DMS 273 treated with DMSO at 0.1 percent for 48 hours (cell line): Measurements from ENCODE around the gene PTGES.
A peak's percentile ranks its signal among the peaks of the same experiment; 100 is the strongest.

ENCODE experiments used
- DNase-seq: peaks from one replicate; lab custom pipeline; 2025; lab: John Stamatoyannopoulos, UW

The PTGES gene

DNA sequence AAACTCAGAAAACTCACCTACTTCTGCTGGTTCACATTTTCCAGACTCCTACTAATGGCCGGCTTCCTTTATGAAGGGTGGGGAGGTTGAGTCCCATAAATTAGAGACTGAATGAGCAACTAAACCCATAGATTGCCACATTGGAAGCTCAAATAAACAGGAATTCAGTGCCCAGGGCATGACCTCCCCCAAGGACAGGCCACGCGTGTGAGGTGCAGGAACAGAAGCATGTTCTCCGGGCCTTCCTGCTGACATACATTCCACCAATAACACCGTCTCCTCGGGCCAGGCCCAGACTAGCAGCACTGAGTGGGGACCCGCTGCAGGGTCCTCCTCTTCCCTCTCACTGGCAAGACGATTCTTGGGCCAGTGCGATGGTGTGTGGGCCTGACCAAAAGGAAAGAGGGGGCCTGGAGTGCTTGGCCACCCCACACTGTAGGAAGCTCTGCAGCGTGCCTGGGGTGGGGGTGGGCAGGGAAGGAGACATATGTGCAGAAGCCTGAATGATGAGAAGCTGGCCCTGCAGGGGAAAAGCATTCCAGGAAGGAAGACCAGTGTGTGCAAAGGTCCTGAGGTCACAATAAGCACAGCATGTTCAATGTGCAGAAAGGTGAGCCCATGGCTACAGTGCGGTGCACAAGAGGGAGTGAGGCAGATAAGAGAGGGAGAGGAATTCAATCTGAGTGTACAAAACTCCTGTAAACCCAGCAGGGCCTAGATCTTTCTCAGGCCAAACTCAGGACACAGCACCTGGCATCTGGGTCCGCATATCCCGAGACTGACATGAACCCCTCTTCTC is 12.0 kb downstream of the PTGES start:
- DNase-seq = no peak

DNA sequence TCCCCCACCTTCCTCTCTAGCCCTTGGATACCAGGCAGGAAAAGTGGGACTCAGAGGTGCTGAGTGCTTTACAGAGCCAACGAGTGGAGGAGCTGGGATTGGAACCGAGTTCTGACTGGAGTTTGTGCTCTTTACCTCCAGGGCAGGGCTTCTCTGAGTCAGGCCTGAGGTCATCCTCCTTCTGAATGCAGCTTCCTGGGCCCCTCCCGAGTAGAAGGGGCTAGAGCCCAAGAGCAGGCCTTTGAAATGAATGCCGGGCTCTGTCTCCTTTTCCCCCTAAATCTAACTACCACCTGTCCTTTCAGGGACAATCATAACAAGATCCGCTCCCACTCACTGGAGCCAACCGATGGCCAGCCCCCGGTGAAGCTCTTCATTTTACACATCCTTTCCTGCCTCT is 12.7 kb downstream of the PTGES start:
- no peak for DNase-seq

DNA sequence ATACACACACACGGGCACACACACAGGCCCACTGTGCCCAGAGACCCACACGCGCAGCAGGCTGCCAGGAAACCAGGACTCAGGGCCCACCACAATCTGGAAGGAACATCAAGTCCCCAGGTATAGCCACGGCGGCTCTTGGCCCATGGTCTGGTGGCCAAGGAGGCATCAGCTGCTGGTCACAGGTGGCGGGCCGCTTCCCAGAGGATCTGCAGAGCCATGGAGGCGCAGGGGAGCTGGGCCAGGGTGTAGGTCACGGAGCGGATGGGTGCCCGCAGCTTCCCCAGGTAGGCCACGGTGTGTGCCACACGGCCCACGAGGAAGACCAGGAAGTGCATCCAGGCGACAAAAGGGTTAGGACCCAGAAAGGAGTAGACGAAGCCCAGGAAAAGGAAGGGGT is 13.4 kb downstream of the PTGES start:
- no peak for DNase-seq

DNA sequence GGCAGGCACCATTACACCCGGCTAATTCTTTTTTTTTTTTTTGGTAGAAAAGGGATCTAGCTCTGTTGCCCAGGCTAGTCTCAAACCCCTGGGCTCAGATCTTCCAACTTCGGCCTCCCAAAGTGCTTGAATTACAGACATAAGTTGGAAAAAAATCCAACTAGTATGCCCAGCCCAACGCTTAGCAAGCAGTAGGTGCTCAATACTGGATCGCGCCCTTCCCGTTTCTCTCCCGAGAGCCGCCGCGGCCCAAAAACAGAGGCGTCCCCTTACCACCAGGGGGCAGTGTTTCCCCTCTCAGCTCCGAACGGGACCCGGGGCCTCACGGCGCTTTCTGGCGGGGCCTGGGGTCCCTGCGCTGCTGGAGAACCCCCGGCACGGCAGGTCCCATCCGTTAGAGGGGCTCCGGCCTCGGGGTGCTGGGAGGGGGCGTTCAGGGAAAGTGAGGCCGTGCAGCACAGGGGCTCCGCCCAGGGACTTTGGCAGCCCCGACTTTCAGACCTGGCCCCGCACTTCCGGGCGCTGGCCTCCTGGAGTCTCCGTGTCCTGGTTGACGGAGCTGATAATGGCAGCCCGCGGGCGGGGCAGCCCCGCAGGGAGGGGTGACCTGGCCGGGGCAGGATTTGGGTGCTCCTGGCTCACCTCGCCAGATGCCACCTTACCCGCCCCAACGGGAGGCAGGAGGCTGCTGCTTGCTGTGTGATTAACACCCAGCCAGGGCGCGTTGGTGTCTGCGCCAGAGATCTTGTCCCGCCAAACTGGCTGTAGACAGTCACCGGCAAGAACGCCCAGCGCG is 15.2 kb downstream of the PTGES start:
- DNase-seq = peak; percentile 25

DNA sequence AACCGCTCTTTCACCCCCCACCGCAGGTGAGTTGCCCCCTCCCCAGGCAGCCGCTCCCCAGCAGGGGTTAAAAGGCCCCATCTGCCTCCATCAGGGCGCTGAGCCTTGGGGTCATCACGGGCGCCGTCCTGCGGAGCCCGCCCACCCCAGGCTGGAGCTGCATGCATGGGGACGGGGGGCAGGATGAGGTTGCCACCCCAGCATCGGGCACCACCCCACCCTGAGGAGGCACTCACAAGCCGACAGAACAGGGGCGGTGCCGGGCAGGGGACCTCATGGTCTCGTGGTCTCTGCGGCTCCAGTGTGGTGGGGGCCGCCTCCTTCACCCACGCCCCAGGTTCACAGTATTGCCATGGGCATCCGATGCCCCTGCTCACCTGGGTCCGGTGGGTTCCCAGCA is 16.5 kb downstream of the PTGES start:
- no peak for DNase-seq

DNA sequence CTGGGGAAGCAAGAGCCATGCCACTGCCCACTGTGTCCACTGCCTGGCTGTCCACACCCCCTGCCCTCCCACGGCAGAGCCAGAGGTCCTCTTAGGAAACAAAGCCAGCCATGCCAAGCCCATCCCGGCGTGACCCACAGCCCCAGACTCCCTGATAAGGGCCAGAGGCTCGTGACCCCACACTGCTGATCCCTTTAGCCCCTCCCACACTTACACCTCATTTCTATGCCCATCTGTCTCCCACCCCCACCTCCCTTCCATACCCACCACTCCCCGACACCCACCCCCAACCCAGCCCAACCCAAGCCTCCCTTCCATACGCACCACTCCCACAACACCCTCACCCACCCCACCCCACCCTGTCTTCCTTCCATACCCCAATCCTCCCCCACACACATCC is 17.3 kb downstream of the PTGES start:
- DNase-seq = no peak

DNA sequence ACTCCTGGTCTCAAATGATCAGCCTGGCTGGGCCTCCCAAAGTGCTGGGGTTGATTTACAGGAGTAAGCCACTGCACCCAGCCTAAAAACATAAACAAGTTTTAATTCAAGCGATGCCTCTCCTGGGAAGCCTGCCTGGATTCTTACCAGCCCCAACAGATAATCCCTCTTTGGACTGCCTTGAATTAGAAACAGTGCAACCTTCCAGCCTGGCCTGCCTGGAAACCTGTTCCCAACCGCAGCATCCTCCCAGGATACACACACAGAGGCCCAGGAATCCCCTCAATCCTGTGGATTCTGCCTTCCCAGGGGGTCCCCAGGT is 19.2 kb downstream of the PTGES start:
- no peak for DNase-seq

DNA sequence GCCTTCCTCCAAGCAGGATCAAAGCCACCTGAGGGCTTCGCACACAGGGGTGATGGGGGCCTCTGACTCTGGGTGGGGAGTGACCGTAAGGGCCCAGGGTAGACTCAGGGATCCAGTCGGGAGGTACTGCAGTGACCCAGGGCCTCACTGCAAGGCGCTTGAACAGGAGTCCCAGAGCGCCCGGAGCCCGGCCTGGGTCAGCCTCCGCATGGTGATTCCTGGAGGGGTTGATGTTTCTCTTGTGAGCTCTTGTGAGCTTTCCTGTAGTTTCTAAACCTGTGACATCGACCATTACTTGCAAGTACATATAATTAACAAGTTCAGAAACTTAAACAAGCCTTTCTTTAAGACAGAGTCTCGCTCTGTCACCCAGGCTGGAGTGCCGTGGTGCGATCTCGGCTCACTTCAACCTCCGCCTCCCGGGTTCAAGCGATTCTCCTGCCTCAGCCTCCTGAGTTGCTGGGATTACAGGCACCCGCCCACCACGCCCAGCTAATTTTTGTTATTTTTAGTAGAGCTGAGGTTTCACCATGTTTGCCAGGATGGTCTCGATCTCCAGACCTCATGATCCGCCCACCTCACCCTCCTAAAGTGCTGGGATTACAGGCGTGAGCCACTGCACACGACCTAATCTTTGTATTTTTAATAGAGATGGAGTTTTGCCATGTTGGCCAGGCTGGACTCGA is 19.8 kb downstream of the PTGES start:
- no peak for DNase-seq

DNA sequence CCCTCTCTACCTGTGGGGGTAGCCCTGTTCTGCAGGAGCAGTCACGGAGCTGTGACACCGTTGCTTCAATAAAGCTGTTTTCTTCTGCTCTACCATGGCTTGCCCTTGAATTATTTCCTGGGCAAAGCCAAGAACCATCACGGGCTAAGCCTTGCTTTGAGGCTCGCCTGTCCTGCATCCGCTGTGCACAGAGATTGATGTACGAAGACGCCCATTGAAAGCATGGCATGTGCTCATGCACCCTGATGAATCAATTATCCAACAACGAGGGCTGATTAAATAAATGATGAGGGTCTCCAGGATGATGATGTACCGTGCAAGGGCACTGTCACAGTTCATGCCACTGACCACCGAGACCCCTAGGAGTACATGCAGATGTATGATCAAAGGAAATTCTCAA is 20.7 kb downstream of the PTGES start:
- DNase-seq = no peak

DNA sequence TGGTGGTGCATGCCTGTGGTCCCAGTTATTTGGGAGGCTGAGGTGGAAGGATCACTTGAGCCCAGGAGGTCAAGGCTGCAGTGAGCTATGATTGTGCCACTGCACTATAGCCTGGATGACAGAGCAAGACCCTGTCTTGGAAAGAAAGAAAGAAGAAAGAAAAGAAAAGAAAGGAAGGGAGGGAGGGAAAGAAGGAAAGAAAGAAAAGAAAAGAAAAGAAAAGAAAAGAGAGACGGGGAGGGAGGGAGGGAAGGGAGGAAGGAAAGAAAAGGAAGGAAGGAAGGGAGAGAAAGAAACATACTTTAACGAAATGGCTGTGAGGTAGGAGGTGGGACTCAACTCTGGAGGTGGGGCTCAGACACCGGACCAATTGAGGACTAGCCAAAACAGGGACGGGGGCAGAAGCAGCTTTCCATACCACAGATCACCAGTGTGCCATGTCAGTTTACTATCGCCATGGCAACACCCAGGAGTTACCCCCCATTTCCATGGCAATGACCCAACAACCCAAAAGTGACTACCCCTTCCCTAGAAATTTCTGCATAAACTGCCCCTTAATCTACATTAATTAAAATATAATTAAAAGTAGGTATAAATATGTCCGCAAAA is 21.3 kb downstream of the PTGES start:
- DNase-seq = no peak

DNA sequence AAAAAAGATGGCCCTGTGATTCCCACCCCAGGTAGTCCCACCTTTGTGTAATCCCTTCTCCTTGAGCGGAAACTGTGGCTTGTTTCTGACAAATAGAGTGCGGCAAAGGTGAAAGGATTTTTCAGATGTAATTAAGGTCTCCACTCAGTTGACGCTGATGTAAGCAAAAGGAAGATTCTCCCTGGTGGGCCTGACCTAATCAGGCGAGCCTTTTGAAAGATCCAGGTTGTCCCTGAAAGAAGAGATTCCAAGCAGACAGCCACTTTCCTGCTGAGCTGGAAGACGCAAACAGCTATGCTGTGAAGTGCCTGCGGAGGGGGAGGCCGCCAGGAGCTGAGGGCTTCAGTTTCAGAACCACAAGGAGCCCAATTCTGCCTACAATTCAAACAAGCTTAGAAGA is 24.1 kb downstream of the PTGES start:
- no peak for DNase-seq

DNA sequence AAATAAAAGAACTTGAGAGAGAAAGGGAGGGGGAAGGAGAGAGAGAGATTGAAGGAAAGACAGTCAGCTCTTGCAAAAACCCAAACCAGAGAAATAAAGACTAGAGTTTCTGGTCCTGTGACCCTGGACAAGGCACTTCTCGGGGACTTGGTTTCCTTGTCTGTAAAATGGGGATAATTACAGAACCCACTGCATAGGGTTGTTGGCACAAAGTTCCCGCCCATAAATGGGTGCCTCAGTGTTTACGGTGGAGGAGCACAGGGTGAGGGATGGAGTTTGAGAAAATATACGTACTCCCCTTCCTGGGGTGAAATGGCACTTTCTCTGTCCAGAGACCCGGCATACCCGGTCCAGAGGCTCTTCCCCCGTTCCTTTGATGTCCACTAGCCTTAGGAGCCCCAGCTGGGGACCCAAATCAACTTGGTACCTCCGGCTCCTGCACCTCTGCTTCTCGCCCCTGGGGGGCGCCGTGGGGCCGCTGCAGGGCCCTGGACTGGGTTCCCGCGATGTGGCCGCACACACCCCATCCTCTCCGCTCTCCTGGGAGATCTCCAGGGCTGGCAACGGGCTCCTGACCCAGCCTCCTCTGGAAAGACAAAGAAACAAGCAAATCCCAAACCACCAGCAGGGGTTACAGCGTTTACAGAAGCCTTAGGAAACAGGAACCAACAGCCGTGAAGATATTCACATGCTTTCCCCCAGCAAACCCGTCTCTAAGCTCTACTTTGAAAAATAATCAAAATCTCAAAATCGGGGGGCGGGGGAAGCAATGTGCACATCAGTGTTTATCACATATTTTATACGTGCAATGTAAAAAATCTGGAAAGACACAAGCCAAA is 26.3 kb downstream of the PTGES start:
- peak; percentile 22 for DNase-seq

DNA sequence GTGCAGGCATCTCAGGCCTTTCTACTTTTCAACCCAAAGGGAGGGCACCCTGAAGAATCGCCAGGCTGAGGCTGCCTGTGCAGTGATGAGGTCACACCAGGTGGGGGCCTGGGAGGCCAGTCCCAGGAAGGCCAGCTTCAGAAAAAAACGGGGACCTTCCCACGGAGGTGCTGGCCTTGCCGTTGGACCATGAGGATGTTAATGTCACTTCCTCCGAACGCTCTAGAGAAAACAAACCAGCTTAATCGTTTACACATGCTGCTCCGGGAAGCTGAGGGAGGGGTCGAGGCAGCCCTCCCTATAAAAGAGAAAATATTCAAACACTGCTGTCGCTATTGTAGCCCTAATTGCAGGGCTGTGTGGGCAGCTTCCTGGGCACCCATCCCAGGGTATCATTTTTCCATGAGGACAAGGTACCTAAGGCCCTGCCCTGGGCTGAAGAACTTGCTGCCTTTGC is 27.0 kb downstream of the PTGES start:
- DNase-seq = no peak

DNA sequence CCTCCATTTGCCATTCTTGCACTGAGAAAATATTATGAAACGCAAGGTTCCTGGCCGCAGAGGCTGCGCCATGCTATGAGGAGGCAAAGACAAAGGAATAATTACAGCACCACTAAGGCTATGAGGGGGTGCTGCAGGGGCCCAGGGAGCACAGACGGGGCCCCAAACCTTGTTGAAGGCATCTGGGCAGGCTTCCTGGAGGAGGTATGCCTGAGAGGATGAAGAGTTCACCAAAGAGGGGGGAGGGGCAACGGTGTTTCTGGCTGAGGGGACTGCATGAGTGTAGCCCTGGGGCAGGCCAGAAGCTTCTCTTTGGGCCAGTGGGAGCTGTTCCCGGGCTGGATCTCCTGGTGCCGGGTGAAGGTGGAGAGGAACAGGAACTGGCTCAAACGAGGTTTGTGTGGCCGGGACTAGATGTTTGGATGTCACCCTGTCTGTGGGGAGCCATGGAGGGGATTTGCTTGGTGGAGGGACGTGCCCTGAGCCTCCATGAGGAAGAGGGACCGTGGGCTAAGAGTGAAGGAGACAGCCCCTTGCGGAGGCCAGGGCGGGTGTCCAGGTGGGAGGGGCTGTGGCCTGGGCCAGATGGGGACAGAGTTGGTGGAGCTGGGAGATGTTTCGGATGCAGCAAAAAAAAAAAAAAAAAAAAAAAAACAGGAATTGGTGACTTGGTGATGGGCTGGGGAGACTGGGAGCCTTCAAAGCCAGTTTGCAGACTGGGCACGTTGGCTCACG is 28.2 kb downstream of the PTGES start:
- no peak for DNase-seq

DNA sequence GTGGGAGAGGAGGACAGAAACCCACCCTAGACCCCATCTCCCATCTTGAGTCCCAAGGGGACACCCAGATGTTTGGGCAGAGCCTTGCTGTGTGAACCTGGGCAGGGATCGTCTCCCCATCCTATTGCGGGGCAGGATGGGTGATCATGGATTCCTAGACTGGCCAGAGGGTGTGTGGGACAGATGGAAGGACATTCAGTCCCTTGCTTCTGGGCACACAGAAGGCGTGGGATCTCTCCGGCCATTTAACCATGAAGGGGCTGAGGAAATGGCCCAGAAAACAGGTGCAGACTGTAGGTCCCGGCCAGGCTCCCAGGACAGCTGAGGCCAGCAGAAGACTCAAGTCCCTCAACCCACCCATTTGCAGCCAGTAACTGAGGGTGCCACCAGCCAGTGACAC is 29.9 kb downstream of the PTGES start:
- no peak for DNase-seq

DNA sequence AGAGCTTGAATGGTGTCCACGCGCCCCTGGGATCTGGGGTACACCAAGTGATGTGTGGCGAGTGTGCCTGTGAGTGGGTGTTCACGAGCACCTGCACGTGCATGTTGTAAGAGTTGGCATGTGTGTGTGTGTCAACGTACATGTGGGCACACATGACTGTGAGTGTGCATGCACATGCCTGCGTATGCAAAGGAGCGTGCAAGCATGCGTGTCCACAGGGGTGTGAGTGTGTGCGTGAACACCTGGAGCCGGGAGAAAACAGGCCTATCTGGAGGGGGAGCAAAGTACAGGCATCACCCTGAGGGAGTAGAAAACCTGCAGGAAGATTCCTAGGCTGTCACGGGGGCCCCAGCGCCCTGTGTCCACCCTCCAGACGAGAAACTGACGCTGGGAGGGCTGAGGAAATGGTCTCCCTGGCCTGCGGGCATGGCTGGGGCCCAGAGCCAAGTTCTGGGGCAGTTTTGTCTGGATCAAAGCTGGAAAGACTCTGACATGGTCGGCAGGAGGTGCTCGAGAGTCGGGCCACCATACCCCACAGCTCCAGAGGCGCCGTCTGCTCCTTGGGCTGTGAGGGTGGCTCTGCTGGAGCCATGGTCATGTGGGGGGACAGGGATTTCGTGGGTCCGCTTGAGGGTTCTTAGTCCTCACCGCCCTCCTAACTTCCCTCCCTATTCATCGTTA is 31.8 kb downstream of the PTGES start:
- no peak for DNase-seq

DNA sequence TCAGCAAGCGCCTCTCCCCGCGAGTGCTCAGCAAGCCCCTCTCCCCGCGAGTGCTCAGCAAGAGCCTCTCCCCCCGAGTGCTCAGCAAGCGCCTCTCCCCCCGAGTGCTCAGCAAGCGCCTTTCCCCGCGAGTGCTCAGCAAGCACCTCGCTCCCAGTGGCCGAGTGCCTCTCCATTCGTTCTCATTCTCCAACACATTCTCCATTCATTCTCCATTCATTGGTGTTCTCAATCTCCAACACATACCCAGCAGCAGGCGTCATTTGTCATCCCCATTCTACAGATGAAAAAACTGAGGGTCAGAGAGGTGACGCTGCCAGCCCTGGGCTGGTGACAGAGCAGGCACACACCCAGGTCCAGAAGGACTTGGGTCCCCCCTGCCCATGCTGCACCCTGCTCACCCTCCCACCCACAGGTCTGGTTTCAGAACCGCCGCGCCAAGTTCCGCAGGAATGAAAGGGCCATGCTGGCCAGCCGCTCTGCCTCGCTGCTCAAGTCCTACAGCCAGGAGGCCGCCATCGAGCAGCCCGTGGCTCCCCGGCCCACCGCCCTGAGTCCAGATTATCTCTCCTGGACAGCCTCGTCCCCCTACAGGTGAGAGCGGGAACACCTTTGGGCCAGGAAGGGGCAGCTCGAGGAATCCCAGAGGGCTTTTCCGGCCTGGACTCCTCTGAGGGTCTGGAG is 32.5 kb downstream of the PTGES start:
- DNase-seq = no peak

DNA sequence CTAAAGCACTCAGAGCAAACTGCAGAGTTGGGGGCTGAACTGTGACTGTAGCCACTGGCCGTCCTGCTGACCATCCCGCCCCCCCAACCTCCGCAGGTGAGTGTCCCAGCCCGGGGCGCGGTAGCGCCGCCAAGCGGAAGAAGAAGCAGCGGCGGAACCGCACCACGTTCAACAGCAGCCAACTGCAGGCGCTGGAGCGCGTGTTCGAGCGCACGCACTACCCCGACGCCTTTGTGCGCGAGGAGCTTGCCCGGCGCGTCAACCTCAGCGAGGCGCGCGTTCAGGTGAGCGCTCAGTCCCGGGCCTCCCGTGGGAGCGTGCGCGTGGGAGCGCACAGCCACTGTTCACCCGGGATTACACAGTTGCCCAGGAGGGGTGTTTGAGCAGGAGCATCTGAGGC is 33.7 kb downstream of the PTGES start:
- DNase-seq = no peak

DNA sequence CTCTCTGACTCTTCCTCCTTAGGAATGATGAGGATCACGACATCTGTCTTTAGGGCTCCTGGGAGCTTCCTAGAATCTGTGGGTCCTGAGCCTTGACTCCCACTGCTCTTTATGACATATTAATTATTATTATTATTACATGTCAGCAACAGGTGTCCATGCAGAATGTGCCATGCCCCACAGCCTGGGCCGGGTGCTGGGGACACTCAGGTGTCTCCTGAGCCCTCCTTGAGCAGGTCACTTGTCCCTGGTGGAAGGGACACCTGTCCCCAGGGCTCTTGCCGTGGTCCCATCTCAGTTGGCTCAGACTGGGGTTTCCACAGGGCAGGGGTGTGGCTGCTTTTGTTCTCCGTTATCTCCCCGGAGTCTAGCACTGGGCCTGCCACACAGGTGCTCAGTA is 34.2 kb downstream of the PTGES start:
- no peak for DNase-seq

DNA sequence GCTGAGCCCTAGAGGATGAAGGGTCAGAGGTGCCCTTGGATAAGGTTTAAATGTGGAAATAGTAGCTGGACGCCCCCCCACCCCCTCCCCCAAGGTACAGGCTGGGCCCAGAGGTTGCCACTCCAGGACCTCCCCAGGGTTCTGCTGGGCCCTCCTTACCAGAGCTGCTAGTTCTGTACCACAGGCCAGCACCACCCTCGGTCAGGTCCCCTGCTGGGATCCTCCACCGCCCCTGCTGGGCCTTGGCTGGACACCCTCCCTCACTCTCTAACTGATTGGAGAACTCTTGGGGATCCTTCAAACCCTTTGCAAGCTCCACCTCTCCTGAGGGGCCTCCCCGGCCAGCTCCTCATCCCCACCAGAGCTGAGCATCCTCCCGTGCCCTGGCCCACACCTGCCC is 34.9 kb downstream of the PTGES start:
- no peak for DNase-seq
